ENCODE results near the gene IL1RL2.

The IL1RL2 gene

GRCh38 chr2:102282678-102283091 is 95.9 kb downstream of the IL1RL2 start:
- TF ChIP-seq FOXP2 (optimal IDR thresholded peaks at IDR 0.05; ENCODE audit: borderline replicate concordance, extremely low read depth, extremely low read length, insufficient read depth) (no peak), POLR2AphosphoS5 (IDR thresholded peaks at IDR 0.05; ENCODE audit: low read depth, low read length) (no peak), SIN3A (IDR thresholded peaks at IDR 0.05; ENCODE audit: borderline replicate concordance, insufficient read depth, low read length) (no peak), TAF1 (IDR thresholded peaks at IDR 0.05; ENCODE audit: borderline replicate concordance, insufficient read depth, low read length) (no peak)
- TF ChIP-seq, protein P1, sequence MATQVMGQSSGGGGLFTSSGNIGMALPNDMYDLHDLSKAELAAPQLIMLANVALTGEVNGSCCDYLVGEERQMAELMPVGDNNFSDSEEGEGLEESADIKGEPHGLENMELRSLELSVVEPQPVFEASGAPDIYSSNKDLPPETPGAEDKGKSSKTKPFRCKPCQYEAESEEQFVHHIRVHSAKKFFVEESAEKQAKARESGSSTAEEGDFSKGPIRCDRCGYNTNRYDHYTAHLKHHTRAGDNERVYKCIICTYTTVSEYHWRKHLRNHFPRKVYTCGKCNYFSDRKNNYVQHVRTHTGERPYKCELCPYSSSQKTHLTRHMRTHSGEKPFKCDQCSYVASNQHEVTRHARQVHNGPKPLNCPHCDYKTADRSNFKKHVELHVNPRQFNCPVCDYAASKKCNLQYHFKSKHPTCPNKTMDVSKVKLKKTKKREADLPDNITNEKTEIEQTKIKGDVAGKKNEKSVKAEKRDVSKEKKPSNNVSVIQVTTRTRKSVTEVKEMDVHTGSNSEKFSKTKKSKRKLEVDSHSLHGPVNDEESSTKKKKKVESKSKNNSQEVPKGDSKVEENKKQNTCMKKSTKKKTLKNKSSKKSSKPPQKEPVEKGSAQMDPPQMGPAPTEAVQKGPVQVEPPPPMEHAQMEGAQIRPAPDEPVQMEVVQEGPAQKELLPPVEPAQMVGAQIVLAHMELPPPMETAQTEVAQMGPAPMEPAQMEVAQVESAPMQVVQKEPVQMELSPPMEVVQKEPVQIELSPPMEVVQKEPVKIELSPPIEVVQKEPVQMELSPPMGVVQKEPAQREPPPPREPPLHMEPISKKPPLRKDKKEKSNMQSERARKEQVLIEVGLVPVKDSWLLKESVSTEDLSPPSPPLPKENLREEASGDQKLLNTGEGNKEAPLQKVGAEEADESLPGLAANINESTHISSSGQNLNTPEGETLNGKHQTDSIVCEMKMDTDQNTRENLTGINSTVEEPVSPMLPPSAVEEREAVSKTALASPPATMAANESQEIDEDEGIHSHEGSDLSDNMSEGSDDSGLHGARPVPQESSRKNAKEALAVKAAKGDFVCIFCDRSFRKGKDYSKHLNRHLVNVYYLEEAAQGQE (IDR thresholded peaks at IDR 0.05; ENCODE audit: insufficient read depth in 1 of 2, low read depth in 2 of 2, low read length in 2 of 2): no peak

DNA sequence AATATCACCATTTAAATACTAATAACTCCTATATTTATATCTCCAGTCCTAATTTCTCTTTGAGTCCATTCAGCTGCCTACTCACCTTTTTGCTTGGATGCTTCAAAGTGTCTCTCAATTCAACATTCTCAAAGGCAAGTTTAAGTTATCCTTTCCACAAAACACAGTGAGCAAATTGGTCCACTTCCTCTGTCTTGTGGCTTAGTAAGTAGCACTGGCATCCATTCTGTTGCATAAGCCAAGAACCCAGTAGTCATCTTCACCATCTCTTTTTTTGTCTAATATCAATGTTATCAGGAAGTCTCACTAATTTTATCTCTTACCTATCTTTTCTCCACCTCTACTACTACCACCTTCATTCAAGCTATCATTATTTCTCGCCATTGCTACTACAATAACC is 97.2 kb downstream of the IL1RL2 start:
- TF ChIP-seq, protein P1 (IDR thresholded peaks at IDR 0.05; ENCODE audit: insufficient read depth in 1 of 2, low read depth in 2 of 2, low read length in 2 of 2): no peak
- no peak for TF ChIP-seq FOXP2 (optimal IDR thresholded peaks at IDR 0.05; ENCODE audit: borderline replicate concordance, extremely low read depth, extremely low read length, insufficient read depth)

DNA sequence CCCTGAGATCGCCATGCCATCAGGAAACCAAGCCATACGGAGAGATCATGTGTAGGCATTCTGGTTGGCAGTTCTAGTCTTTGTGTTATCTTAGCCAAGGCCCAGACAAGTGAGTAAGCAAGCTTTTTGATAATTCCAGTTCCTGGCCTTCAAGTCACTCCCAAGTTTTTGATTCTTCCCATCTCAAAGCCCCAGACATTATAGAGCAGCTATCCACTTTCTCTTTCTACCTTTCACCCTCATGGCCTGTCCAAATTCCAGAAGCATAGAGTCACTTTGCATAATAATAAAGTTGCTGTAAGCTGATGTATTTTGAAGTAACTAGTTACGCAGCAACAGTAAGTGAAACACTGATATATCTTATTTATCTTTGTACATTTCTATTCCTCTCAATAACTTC is 97.8 kb downstream of the IL1RL2 start:
- TF ChIP-seq, protein P1 (IDR thresholded peaks at IDR 0.05; ENCODE audit: insufficient read depth in 1 of 2, low read depth in 2 of 2, low read length in 2 of 2): no peak
- TF ChIP-seq POLR2AphosphoS5 (IDR thresholded peaks at IDR 0.05; ENCODE audit: low read depth, low read length): no peak
- no peak for TF ChIP-seq SIN3A (IDR thresholded peaks at IDR 0.05; ENCODE audit: borderline replicate concordance, insufficient read depth, low read length)
- no peak for TF ChIP-seq TAF1 (IDR thresholded peaks at IDR 0.05; ENCODE audit: borderline replicate concordance, insufficient read depth, low read length)
- TF ChIP-seq FOXP2 (optimal IDR thresholded peaks at IDR 0.05; ENCODE audit: borderline replicate concordance, extremely low read depth, extremely low read length, insufficient read depth): no peak

DNA sequence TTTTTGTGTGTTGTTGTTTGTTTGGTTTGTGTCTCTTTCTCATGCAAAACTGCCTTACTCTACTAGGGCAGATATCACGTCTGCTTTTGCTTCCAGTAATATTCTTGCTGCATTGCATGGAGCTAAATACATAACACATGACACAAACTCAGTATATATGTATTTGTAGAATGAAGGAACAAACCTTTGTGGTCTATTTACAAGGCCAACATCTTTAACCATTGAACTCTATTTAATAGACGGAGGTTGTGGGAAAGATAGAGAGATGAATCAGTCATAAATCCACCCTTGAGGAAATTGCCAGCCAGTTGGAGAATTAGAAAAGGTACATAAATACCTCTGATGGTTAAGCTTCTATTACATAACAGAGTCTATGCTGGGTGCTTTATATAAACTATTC is 98.5 kb downstream of the IL1RL2 start:
- TF ChIP-seq, protein P1 (IDR thresholded peaks at IDR 0.05; ENCODE audit: insufficient read depth in 1 of 2, low read depth in 2 of 2, low read length in 2 of 2): no peak
- TF ChIP-seq FOXP2 (optimal IDR thresholded peaks at IDR 0.05; ENCODE audit: borderline replicate concordance, extremely low read depth, extremely low read length, insufficient read depth) (no peak), TAF1 (IDR thresholded peaks at IDR 0.05; ENCODE audit: borderline replicate concordance, insufficient read depth, low read length) (no peak), POLR2AphosphoS5 (IDR thresholded peaks at IDR 0.05; ENCODE audit: low read depth, low read length) (no peak), SIN3A (IDR thresholded peaks at IDR 0.05; ENCODE audit: borderline replicate concordance, insufficient read depth, low read length) (no peak)

GRCh38 chr2:102286041-102286440 is 99.2 kb downstream of the IL1RL2 start:
- TF ChIP-seq, protein P1 (IDR thresholded peaks at IDR 0.05; ENCODE audit: insufficient read depth in 1 of 2, low read depth in 2 of 2, low read length in 2 of 2): no peak
- TF ChIP-seq FOXP2 (optimal IDR thresholded peaks at IDR 0.05; ENCODE audit: borderline replicate concordance, extremely low read depth, extremely low read length, insufficient read depth) (no peak), POLR2AphosphoS5 (IDR thresholded peaks at IDR 0.05; ENCODE audit: low read depth, low read length) (no peak), SIN3A (IDR thresholded peaks at IDR 0.05; ENCODE audit: borderline replicate concordance, insufficient read depth, low read length) (no peak), TAF1 (IDR thresholded peaks at IDR 0.05; ENCODE audit: borderline replicate concordance, insufficient read depth, low read length) (no peak)

Data from PFSK-1 (cell line).